GM06990 (cell line): ENCODE results near the gene MS4A3.

ENCODE experiments used
- DNase-seq: peaks from one replicate; pipeline ENCODE4 v3.0.0-alpha.2; 2011; ENCODE audit not compliant: insufficient read length; ENCODE audit errors: extremely low read depth
- H3K27me3 ChIP-seq: replicated peaks from 2 replicates; pipeline ENCODE4 v1.6.0; 2011; ENCODE audit warnings: low read length; ENCODE audit not compliant: control insufficient read depth, insufficient read depth
- H3K36me3 ChIP-seq: 2 replicates; pipeline ENCODE4 v1.5.1; 2011; ENCODE audit warnings: low read length; ENCODE audit not compliant: control insufficient read depth, insufficient read depth
- H3K4me3 ChIP-seq: replicated peaks from 2 replicates; pipeline ENCODE4 v1.5.1; 2011; ENCODE audit warnings: low read depth, mild to moderate bottlenecking, control low read depth, low read length
- TF ChIP-seq, protein P1 (sequence below): IDR thresholded peaks from 2 replicates; pipeline ENCODE4 v1.5.1; 2011; ENCODE audit warnings: low read length, control low read depth, mild to moderate bottlenecking, inconsistent platforms; ENCODE audit not compliant: insufficient read depth, poor library complexity, severe bottlenecking

Gene MS4A3

DNA sequence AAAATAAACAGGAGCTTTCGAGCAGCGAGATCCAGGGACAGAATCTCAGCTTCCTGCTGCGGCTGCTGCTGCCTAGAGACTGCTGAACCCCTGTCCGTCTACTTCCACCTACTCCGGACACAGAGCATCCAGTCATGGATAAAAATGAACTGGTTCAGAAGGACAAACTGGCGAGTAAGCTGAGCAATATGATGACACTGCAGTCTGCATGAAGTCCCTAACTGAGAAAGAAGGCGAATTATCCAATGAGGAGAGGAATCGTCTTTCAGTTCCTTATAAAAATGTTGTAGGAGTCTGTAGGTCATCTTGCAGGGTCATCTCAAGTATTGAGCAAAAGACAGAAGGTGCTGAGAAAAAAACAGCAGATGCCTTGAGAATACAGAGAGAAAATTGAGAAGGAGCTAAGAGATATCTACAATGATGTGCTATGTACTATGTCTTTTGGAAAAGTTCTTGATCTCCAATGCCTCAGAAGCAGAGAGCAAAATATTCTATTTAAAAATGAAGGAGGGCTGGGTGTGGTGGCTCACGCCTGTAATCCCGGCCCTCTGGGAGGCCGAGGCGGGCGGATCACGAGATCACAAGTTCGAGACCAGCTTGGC, 20.9 kb downstream of the MS4A3 start:
- Histone ChIP-seq H3K27me3 (no peaks in the 10 kb centered on the region), H3K4me3 (no peak overlapping the region), H3K36me3 (no peaks in the 10 kb centered on the region)
- TF ChIP-seq, protein P1, sequence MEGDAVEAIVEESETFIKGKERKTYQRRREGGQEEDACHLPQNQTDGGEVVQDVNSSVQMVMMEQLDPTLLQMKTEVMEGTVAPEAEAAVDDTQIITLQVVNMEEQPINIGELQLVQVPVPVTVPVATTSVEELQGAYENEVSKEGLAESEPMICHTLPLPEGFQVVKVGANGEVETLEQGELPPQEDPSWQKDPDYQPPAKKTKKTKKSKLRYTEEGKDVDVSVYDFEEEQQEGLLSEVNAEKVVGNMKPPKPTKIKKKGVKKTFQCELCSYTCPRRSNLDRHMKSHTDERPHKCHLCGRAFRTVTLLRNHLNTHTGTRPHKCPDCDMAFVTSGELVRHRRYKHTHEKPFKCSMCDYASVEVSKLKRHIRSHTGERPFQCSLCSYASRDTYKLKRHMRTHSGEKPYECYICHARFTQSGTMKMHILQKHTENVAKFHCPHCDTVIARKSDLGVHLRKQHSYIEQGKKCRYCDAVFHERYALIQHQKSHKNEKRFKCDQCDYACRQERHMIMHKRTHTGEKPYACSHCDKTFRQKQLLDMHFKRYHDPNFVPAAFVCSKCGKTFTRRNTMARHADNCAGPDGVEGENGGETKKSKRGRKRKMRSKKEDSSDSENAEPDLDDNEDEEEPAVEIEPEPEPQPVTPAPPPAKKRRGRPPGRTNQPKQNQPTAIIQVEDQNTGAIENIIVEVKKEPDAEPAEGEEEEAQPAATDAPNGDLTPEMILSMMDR, result no peak
- no peak for DNase-seq

DNA sequence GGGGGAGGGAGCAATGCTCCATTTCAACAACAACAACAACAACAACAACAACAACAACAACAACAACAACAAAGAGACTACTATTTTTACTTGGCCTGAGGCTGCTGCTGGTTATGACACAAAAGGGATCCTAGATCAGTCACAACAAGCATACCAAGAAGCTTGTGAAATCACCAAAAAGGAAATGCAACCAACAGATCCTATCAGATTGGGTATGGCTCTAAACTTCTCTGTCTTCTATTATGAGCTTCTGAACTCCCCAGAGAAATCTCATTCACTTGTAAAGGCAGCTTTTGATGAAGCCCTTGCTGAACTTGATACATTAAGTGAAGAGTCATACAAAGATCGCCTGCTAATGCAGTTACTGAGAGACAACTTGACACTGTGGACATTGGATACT, 21.5 kb downstream of the MS4A3 start:
- Histone ChIP-seq H3K27me3 (no peaks in the 10 kb centered on the region), H3K4me3 (no peak overlapping the region), H3K36me3 (no peaks in the 10 kb centered on the region)
- no peak for DNase-seq
- TF ChIP-seq, protein P1, result no peak

DNA sequence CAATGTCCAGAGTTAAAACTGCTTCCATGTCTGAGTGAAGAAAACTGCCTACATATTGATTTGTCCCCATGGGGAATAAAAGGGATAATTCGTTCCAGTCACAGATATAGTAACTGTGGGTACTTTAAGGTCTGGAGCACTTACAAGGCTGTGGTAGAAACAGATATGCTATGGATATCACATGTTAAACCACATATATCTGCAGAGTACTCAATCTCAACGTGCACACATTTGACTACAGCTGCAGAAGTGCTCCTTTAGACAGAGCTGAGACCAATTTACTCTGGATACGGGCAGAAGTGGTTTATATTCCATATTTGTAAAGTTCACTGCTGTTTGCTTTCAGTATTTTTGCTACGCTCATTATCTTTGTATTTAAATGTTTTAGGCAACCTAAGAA, 22.3 kb downstream of the MS4A3 start:
- Histone ChIP-seq H3K4me3 (no peak overlapping the region), H3K36me3 (no peaks in the 10 kb centered on the region), H3K27me3 (no peaks in the 10 kb centered on the region)
- no peak for DNase-seq
- TF ChIP-seq, protein P1, result no peak

DNA sequence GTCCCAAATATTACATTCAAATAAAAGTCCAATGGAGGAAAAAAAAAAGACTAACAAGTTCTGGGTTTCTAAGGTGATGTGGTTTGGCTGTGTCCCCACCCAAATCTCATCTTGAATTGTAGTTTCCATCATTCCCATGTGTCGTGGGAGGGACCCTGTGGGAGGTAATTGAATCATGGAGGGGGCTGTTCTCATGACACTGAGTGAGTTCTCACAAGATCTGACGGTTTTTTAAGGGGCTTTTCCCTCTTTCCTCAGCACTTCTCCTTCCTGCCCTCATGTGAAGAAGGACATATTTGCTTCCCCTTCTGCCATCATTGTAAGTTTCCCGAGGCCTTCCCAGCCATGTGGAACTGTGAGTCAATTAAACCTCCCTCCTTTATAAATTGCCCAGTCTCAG, 24.1 kb downstream of the MS4A3 start:
- no peaks in the 10 kb centered on the region for H3K36me3 ChIP-seq
- no peak for DNase-seq
- no peak overlapping the region for H3K4me3 ChIP-seq
- no peaks in the 10 kb centered on the region for H3K27me3 ChIP-seq
- TF ChIP-seq, protein P1, result no peak

DNA sequence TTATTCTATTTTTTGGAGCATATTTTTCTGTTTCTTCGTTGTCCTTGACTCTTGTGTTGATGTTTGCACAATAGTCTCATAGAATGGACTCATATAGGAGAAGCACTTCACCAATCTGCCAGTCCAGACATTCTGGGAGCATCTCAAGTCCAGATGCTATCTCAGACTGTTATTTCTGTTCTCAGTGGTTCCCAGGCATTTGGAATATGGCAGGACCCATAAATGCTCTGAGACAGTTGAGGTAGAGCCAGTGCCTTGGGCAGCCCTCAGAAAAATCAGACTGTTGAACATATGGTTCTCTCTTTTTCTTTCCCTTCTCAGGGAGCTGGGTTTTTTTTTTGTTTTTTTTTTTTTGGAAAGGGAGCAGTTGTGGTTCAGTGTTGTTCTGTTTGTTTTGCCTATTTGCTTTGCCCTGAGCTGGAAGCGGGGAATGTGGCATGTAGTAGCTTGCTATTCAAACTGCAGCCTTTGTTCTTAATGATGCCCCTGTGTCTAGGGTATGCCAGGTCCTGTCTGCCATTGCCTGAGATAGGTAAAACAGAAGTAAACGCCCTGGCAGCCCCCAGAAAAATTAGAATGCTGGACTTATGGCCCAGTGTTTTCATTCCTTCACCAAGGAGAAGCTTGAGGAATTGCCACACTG, 28.3 kb downstream of the MS4A3 start:
- H3K27me3 ChIP-seq, result no peaks in the 10 kb centered on the region; the same call in 1 of the 2 replicates
- TF ChIP-seq, protein P1, result no peak
- no peaks in the 10 kb centered on the region for H3K36me3 ChIP-seq
- no peak overlapping the region for H3K4me3 ChIP-seq
- no peak for DNase-seq

DNA sequence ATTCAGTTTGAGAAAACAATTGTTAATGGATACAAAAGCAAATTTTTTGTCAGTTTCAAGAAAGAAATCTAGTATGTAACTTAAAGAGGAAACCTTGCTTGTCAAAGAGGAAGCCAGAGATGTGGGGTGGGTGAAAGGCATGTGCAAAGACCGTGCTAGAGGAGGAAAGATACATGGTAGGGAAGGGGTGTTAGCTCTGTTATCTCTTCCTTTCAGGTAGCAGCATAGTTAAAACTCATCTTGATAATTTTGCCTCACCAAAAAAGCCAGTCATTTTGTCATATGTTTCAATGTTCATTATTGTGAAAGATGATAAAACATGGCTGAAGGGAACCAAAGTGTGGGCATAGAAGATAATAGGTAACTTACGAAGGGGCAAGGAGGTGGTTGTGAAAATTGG, 29.4 kb downstream of the MS4A3 start:
- Histone ChIP-seq H3K27me3 (no peaks in the 10 kb centered on the region; the same call in 1 of the 2 replicates), H3K36me3 (no peaks in the 10 kb centered on the region), H3K4me3 (no peak overlapping the region)
- no peak for DNase-seq
- TF ChIP-seq, protein P1, result no peak
